ENCODE results near the gene EIF2AK3.
A peak's percentile ranks its signal among the peaks of the same experiment; 100 is the strongest.

The EIF2AK3 gene

DNA sequence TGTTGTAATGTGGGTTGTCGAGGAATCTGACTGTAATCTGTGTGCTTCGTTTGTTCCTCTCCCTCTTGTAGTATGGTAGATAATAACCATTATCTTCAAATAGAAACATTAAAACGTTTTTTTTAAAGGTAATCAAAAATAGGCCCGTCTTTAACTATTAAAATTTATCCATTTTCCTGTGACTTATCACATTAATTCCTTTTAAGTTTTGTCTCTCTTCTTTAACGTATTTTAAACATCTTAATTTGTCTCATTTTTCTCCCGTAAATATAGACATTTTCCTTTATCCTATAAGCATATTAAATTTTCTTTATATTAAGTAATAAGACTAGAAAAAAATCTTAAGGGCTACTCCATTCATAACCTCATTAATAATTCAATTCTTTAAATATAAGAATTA lies 41.3 kb downstream of the EIF2AK3 start:
- TF ChIP-seq POLR2AphosphoS5 (IDR thresholded peaks at IDR 0.05; ENCODE audit: low read depth, low read length), result no peak
- DNase-seq (ENCODE audit: insufficient read length) (no peak), FAIRE-seq (no peak)

DNA sequence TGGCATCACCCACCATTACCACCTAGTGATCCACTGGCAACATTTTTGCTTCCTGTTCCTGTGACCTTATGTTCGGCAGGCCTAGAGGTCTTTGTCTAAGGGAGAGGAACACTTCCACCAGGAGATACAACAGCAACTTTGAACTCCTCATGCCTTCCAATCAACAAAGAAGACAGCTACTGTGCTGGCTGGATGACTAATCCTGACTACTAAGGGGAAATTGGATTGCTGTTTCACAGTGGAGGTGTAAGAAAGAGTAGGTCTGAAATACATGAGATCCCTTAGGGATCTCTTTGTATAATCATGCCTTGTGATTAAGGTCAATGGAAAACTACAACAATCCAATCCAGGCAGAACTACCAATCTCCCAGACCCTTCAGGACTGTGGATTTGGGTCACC lies 45.2 kb downstream of the EIF2AK3 start:
- DNase-seq (ENCODE audit: insufficient read length) (no peak), FAIRE-seq (no peak)
- TF ChIP-seq TAF1 (IDR thresholded peaks at IDR 0.05; ENCODE audit: borderline replicate concordance, low read depth, low read length), result no peak
- no peak for TF ChIP-seq POLR2AphosphoS5 (IDR thresholded peaks at IDR 0.05; ENCODE audit: low read depth, low read length)
- no peak for TF ChIP-seq POLR2A (IDR thresholded peaks at IDR 0.05; ENCODE audit: low read depth, low read length)

DNA sequence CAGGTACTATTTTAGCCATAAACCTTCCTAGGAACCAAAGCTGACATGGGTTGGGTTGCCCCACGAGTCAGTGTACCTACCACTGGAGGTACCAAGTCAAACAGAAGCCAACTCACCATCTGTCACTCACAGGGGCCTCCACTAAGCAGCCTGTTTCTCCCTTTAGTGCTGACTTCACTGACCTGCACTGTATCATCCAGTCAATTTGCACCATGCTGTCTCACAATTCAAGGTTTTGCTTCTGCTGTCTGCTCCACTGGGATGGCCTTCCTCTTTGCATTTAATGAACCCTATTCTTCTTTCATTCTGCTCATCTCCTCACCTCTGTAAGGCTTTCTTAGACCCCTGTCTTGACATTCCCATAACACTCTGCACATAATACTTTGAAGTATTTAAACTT lies 47.2 kb downstream of the EIF2AK3 start:
- FAIRE-seq, result no peak
- no peak for TF ChIP-seq TAF1 (IDR thresholded peaks at IDR 0.05; ENCODE audit: borderline replicate concordance, low read depth, low read length)
- TF ChIP-seq POLR2AphosphoS5 (IDR thresholded peaks at IDR 0.05; ENCODE audit: low read depth, low read length), result no peak
- no peak for TF ChIP-seq POLR2A (IDR thresholded peaks at IDR 0.05; ENCODE audit: low read depth, low read length)

DNA sequence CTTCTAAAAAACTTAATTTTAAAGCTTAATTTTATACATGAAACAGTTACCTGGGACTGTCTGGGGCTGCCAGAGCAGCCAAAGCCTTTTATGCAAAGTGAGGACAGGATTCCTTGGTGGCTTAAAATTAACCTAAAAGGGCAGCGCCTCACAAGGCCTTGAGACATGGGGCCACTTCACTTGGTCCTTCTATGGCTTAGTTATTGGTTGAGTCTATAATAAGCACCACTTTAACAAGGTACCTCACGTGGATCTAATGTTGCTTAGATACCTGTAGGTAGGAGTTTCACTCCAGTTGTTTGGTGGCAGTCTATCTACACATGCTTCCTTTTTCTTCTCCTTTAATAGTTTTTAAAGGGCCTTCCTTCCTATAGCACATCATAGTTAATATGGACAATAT lies 51.6 kb downstream of the EIF2AK3 start:
- FAIRE-seq (no peak), DNase-seq (ENCODE audit: insufficient read length) (no peak)
- TF ChIP-seq TAF1 (IDR thresholded peaks at IDR 0.05; ENCODE audit: borderline replicate concordance, low read depth, low read length), result no peak
- no peak for TF ChIP-seq POLR2AphosphoS5 (IDR thresholded peaks at IDR 0.05; ENCODE audit: low read depth, low read length)
- TF ChIP-seq POLR2A (IDR thresholded peaks at IDR 0.05; ENCODE audit: low read depth, low read length), result no peak

More for the DNA sequence above, 47.2 kb downstream of the EIF2AK3 start:
- no peak for DNase-seq (ENCODE audit: insufficient read length)

DNA sequence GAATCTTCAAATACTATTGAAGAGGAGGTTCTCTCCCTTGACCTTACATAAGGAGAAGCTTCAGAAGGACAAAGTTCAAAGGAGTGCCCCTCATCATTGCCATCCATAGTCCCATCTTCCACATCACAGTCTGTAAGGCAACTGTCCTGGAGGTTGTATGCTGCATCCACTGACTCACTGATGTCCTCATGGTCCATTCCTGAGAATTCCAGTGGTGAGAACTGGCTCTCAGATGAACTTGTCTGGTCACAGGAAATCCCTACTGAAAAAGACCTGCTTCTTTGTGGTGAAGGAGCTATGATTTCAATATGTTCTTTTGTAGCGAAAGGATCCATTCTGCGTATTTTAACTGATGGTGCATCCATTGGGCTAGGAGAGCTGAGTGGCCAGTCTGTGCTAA lies 52.2 kb downstream of the EIF2AK3 start:
- TF ChIP-seq TAF1 (IDR thresholded peaks at IDR 0.05; ENCODE audit: borderline replicate concordance, low read depth, low read length) (no peak), POLR2AphosphoS5 (IDR thresholded peaks at IDR 0.05; ENCODE audit: low read depth, low read length) (no peak)
- no peak for DNase-seq (ENCODE audit: insufficient read length)
- FAIRE-seq, result peak; percentile 50

DNA sequence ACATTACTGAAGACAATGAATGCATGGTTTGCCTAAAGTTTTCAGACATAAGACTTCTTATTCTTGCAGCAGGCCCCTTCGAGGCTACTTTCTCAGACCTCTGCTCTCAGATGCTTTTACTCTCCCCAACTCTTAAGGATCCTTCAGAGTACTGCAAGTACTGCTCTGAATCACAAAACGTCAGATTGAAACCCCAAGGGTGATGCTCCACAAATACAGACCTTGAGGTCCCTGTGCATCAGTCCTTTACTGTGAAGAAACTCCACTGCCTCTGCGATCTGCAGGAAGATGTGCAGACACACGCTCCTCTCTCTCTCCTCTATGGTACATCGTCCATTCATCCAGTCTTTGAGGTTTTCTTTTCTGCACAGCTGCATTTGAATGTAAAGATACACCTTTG lies 52.8 kb downstream of the EIF2AK3 start:
- DNase-seq (ENCODE audit: insufficient read length) (no peak), FAIRE-seq (peak; percentile 86)
- TF ChIP-seq POLR2AphosphoS5 (IDR thresholded peaks at IDR 0.05; ENCODE audit: low read depth, low read length), result no peak; the same call in 1 of the 2 replicates

DNA sequence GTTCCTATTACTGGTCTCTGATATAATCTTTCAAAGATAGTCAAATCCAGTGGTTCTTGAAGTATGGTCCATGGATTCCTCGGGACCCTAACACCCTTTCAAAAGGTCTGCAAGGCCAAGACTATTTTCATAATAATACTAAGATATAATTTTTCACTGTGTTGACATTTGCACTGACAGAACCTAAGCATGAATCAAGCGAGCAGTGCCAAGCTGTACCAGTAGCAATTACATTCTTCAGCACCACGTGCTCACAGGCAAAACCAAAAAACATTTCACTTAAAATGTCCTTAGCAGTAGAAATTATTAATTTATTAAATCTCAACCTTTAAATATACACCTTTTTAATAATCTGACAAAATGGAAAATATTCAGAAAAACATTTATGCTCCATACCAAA lies 59.1 kb downstream of the EIF2AK3 start:
- DNase-seq (ENCODE audit: insufficient read length), result no peak
- FAIRE-seq, result no peak
- TF ChIP-seq POLR2AphosphoS5 (IDR thresholded peaks at IDR 0.05; ENCODE audit: low read depth, low read length) (no peak), POLR2A (IDR thresholded peaks at IDR 0.05; ENCODE audit: low read depth, low read length) (no peak), TAF1 (IDR thresholded peaks at IDR 0.05; ENCODE audit: borderline replicate concordance, low read depth, low read length) (no peak)

DNA sequence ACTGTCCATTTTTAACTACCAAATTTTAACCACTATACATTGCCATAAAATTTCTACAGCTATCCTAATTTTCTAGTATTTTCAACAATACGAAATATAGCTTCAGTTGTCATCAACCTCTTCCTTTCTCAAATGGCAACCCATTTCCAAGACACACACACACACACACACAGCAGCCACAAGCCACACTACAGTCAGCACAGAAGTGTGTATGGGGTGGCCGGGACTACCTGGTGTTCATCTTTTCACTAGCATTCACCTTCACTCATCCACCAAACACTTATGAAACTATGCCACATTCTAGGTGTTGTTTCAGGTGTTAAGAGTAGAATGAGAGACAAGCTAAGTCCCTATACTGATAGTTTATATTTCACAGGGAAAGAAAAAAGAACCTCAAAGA lies 62.9 kb downstream of the EIF2AK3 start:
- TF ChIP-seq POLR2A (IDR thresholded peaks at IDR 0.05; ENCODE audit: low read depth, low read length), result no peak
- no peak for TF ChIP-seq POLR2AphosphoS5 (IDR thresholded peaks at IDR 0.05; ENCODE audit: low read depth, low read length)
- TF ChIP-seq TAF1 (IDR thresholded peaks at IDR 0.05; ENCODE audit: borderline replicate concordance, low read depth, low read length), result no peak
- DNase-seq (ENCODE audit: insufficient read length), result no peak
- peak; percentile 74 for FAIRE-seq

DNA sequence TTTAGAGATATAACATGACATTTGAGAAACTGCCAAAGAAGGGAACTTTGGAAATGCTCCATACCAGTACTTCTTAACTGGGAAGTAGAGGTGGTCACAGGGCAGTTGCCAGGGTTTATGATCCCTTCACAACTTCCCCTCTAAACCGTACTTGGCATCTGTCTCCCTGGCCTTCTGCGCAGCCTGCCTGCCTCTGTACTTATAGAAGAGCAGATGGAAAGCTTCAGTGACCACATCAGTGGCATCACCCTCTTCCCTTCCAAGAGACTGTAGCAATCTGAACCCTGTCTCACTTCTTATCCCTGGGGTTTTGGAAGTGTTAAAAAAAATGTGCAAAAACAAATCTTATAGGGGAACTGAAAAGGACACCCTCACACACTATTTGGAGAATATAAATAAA lies 64.1 kb downstream of the EIF2AK3 start:
- DNase-seq (ENCODE audit: insufficient read length) (no peak), FAIRE-seq (no peak)
- no peak for TF ChIP-seq POLR2AphosphoS5 (IDR thresholded peaks at IDR 0.05; ENCODE audit: low read depth, low read length)
- TF ChIP-seq POLR2A (IDR thresholded peaks at IDR 0.05; ENCODE audit: low read depth, low read length), result no peak
- no peak for TF ChIP-seq TAF1 (IDR thresholded peaks at IDR 0.05; ENCODE audit: borderline replicate concordance, low read depth, low read length)

DNA sequence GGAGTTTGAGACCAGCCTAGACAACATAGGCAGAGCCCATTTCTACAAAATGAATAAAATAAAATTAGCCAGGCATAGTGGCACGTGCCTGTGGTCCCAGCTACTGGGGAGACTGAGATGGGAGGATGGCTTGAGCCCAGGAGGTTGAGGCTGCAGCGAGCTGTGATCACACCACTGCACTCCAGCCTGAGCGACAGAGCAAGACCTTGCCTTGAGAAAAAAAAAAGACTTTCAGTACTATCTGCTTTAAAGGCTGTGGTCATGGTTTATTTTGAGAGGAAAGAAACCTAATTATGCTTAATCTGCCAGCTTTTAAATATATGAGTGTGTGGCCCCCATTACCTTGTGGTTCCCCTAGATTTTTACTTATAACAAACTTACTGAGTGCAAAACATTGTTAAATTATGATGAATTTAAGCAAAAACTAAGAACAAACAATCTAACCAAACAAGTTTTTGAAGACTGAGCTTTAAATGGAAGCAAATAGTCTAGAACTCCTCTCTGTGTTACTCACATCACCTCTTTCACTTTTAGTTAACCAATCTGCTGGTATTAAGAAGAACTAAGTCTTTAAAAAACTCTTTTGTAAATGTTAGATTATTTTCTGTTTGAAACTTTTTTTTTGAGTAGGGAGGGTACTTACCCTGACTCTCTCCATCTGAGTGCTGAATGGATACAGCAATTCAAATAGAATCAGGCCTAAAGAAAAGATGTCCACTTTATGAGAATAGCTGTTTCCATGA lies 65.4 kb downstream of the EIF2AK3 start:
- TF ChIP-seq TAF1 (IDR thresholded peaks at IDR 0.05; ENCODE audit: borderline replicate concordance, low read depth, low read length) (no peak), POLR2AphosphoS5 (IDR thresholded peaks at IDR 0.05; ENCODE audit: low read depth, low read length) (no peak), POLR2A (IDR thresholded peaks at IDR 0.05; ENCODE audit: low read depth, low read length) (no peak)
- FAIRE-seq (peak; percentile 90), DNase-seq (ENCODE audit: insufficient read length) (no peak)

DNA sequence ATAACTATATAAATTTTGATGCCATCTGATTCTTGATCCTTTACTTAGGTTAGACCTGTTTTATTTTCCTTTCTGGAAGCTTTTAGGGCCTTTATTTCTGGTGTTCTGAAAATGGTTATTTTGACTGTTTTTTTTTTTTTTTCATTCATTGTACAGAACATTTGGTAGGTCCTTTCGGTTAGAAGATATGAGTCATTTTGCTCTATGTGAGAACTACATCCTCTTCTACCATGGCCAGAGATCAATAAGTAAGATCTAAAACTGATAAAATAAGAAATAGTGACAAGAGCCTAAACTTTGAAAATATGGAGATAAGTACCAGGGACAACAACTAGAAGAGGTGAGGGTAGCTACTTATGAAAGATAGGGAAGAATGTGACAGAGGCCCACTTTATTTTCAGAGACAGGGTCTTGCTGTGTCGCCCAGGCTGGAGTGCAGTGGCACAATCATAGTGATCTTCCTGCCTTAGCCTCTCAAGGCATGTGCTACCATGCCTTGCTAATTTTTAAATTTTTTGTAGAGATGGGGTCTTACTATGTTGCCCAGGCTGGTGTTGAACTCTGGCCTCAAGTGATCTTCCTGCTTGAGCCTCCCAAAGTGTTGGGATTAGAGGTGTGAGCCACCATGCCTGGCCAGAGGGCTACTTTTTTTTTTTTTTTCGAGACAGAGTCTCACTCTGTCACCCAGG lies 66.5 kb downstream of the EIF2AK3 start:
- TF ChIP-seq POLR2A (IDR thresholded peaks at IDR 0.05; ENCODE audit: low read depth, low read length) (no peak), TAF1 (IDR thresholded peaks at IDR 0.05; ENCODE audit: borderline replicate concordance, low read depth, low read length) (no peak), POLR2AphosphoS5 (IDR thresholded peaks at IDR 0.05; ENCODE audit: low read depth, low read length) (no peak)
- DNase-seq (ENCODE audit: insufficient read length), result no peak
- no peak for FAIRE-seq

DNA sequence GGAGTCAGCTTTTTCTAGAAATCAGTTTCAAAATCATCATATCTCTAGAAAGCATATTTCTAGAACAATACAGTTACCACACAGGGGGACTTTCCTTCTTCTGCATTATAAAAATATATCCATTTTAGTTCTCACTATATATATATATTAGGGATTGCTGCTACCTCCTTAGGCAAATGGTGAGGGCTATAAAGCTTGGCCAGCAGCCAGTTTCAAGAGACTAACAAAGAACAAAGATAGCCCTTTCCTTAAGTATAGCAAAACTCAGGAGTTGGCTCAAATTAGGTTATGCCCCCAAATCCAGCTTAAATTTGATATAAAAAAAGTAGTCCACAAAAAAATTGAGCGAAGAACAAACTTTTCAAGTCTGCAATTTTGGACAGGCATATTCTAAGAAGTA lies 70.0 kb downstream of the EIF2AK3 start:
- no peak for DNase-seq (ENCODE audit: insufficient read length)
- TF ChIP-seq POLR2AphosphoS5 (IDR thresholded peaks at IDR 0.05; ENCODE audit: low read depth, low read length) (no peak), TAF1 (IDR thresholded peaks at IDR 0.05; ENCODE audit: borderline replicate concordance, low read depth, low read length) (no peak), POLR2A (IDR thresholded peaks at IDR 0.05; ENCODE audit: low read depth, low read length) (no peak)
- FAIRE-seq, result no peak

Data from GM12892 (cell line).